HG02610 (cell line): ENCODE results near the gene RBPJ.

ENCODE experiments used
- ATAC-seq: cut with Tn5 transposase; IDR thresholded peaks from one replicate; pipeline ENCODE4 v1.9.1; 2021; ENCODE audit warnings: mild to moderate bottlenecking, moderate library complexity; ENCODE audit not compliant: unreplicated experiment

Gene RBPJ

DNA sequence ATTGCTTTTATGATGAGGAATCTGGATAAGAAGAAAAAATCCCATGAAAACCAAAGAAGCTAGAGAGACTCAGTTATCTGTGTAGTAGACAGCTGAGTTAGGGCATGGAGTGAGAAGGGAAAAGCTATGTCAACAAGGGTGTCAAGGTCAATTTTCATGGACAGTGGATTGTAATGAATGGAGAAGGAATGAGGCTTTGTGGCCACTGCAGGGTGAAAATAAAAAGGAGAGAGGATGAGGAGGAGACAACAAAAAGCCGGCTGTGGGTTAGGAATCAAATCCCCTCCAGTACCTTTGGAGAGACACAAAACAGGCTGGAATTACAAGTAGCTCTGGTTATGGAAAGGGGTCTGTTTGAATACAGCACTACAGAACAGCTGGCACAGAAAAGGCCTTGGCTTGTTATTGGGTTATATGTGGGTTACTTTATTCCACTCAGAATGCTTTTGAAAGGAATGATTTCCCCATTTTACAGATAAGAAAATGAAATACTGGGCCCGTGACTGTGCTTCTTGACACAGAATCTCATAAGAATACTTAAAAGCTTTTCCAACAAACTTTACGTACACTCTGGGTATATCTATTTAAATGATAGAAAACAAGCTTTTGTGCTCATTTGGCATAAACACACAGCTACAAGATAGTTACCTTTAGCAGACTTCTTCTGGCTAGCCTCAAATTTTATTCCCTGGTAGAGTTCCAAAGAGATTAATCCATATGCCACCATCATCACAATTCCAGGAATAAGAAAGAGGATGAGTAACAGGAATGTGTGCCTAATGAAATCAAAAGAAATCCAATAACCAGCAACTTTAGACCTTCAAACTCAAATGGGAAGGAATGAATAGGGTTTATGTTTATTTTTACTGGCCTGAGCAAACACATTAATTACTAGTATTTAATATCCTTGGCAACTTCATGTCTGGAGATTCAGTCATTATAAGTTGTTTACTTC, 162.0 kb downstream of the RBPJ start:
- ATAC-seq, result no peak

DNA sequence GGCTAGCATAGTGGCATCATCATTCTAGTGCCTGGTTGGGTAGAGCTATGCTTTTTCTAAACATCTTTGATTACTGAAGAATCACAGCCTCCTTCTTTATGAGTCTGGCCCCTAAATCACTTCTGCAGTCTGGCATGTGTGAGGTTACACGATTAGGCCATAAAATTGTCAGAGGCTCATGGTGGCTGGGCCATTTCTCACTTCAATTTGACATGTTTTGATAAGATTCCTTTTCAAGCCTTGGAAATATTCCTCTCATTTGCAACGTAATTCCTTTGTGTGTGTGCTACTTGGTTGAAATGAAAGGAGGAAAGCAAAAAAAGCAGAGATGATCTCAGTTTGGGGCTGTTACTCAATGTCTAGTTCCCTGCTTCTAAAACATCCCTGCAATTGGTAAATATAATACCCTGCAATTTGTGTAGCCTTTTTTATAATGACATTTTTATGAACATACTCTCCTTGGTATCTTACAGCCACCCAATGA, 163.3 kb downstream of the RBPJ start:
- ATAC-seq, result no peak

DNA sequence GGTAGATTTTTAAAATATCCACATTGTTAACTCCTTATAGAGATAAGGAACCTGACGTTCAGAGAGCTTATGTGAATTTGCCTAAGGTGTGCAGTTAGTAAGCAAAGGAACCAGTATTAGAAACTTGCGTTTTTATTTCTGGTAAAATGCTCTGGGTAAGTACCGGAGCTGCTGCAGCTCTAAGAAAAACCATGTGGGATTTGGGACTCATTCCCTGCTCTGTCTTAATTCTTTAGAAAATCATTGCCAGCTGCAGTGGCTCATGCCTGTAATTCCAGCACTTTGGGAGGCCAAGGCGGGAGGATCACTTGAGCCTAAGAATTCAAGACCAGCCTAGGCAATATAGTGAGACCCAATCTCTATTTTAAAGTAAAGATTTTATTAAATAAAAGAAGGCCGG, 163.7 kb downstream of the RBPJ start:
- no peak for ATAC-seq
